ENCODE measurements around the gene C1orf232.

C1orf232 gene

DNA sequence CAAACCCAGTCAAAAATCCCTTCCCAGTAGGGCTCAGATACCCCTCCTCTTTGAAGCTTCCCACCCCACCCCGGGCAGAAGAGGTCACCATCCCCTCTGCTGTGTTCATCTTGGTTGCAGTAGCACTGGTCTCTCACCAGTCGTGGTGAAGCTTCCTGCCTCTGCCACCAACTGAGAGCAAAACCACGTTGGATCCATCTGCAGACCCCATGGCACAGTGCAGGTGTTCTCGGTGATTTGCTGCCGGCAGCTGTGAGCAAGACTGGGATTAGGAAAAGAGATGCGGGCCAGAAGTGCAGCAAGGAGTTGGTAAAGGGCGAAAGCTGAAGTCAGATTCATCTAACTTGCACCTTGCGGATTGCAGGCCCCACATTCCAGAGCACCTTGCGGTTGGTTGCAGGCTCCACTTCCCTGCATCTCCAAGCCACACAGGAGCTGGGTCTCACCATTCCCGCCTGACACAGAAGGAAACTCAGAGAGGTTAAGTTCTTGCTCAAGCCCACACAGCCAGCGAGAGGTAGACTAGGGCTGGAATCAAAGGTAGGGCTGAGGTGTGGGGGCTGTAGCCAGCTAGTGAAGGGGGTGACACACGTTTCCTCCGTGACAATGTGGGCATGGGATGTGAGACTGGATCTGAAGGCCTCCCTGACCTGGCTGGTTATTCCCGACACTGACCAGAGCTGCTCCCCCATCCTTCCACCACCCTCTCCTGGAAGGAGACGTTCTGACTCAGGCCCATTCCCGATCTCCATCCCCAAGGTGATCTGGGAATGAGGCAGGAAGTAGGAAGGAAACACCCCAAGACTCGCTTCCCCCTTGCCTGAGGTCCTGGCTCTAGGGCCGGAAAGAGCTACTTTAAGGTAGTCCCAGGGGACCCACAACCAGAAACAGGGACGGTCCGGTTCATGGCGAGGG is 13.1 kb downstream of the C1orf232 start:
- Histone ChIP-seq H2AFZ (no peak overlapping the region), H3K9me3 (ENCODE audit: control insufficient read depth, low read length) (no peaks in the 10 kb centered on the region), H3K79me2 (no peaks in the 10 kb centered on the region), H3K27me3 (ENCODE audit: control insufficient read depth, insufficient read depth, low read length) (no peaks in the 10 kb centered on the region), H3K9ac (no peak overlapping the region), H3K4me3 (ENCODE audit: low read depth, low read length) (no peak overlapping the region), H3K4me2 (ENCODE audit: low read length) (no peak overlapping the region), H3K36me3 (ENCODE audit: control insufficient read depth, insufficient read depth, low read length) (no peaks in the 10 kb centered on the region), H3K4me1 (no peaks in the 10 kb centered on the region), H3K27ac (peak overlapping the region; percentile 68)
- TF ChIP-seq, protein P1, sequence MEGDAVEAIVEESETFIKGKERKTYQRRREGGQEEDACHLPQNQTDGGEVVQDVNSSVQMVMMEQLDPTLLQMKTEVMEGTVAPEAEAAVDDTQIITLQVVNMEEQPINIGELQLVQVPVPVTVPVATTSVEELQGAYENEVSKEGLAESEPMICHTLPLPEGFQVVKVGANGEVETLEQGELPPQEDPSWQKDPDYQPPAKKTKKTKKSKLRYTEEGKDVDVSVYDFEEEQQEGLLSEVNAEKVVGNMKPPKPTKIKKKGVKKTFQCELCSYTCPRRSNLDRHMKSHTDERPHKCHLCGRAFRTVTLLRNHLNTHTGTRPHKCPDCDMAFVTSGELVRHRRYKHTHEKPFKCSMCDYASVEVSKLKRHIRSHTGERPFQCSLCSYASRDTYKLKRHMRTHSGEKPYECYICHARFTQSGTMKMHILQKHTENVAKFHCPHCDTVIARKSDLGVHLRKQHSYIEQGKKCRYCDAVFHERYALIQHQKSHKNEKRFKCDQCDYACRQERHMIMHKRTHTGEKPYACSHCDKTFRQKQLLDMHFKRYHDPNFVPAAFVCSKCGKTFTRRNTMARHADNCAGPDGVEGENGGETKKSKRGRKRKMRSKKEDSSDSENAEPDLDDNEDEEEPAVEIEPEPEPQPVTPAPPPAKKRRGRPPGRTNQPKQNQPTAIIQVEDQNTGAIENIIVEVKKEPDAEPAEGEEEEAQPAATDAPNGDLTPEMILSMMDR (IDR thresholded peaks at IDR 0.05): no peak

- Histone ChIP-seq H3K4me2 (ENCODE audit: low read length) (no peak overlapping the region), H3K36me3 (ENCODE audit: control insufficient read depth, insufficient read depth, low read length) (no peaks in the 10 kb centered on the region), H3K9ac (no peak overlapping the region), H2AFZ (no peak overlapping the region), H3K4me3 (ENCODE audit: low read depth, low read length) (no peak overlapping the region), H3K79me2 (no peaks in the 10 kb centered on the region), H3K9me3 (ENCODE audit: control insufficient read depth, low read length) (no peaks in the 10 kb centered on the region), H3K27me3 (ENCODE audit: control insufficient read depth, insufficient read depth, low read length) (no peaks in the 10 kb centered on the region), H3K4me1 (no peaks in the 10 kb centered on the region), H3K27ac (peak overlapping the region; percentile 68)
- TF ChIP-seq, protein P1 (IDR thresholded peaks at IDR 0.05): no peak
Observed at GRCh38 chr1:26154750-26155149, 14.0 kb downstream of the C1orf232 start.

- H3K9me3 ChIP-seq (ENCODE audit: control insufficient read depth, low read length): no peaks in the 10 kb centered on the region
- no peak overlapping the region for H3K9ac ChIP-seq
- TF ChIP-seq, protein P1 (IDR thresholded peaks at IDR 0.05): no peak
- H3K36me3 ChIP-seq (ENCODE audit: control insufficient read depth, insufficient read depth, low read length): no peaks in the 10 kb centered on the region
- no peak overlapping the region for H3K27ac ChIP-seq
- no peaks in the 10 kb centered on the region for H3K4me1 ChIP-seq
- H3K79me2 ChIP-seq: no peaks in the 10 kb centered on the region
- no peak overlapping the region for H2AFZ ChIP-seq
- no peaks in the 10 kb centered on the region for H3K27me3 ChIP-seq (ENCODE audit: control insufficient read depth, insufficient read depth, low read length)
- H3K4me2 ChIP-seq (ENCODE audit: low read length): no peak overlapping the region
- no peak overlapping the region for H3K4me3 ChIP-seq (ENCODE audit: low read depth, low read length)
Observed at GRCh38 chr1:26153966-26154532, 14.7 kb downstream of the C1orf232 start.

- H3K36me3 ChIP-seq (ENCODE audit: control insufficient read depth, insufficient read depth, low read length): no peaks in the 10 kb centered on the region
- TF ChIP-seq, protein P1 (IDR thresholded peaks at IDR 0.05): no peak
Observed at GRCh38 chr1:26148887-26149286, 19.9 kb downstream of the C1orf232 start.

More at GRCh38 chr1:26148887-26149286, 19.9 kb downstream of the C1orf232 start:
- Histone ChIP-seq H3K79me2 (no peaks in the 10 kb centered on the region), H3K4me3 (ENCODE audit: low read depth, low read length) (no peak overlapping the region), H3K4me1 (no peaks in the 10 kb centered on the region), H3K4me2 (ENCODE audit: low read length) (no peak overlapping the region), H3K9ac (no peak overlapping the region), H3K27me3 (ENCODE audit: control insufficient read depth, insufficient read depth, low read length) (no peaks in the 10 kb centered on the region), H3K27ac (no peak overlapping the region), H2AFZ (no peak overlapping the region), H3K9me3 (ENCODE audit: control insufficient read depth, low read length) (no peaks in the 10 kb centered on the region)

Data from parathyroid adenoma (tissue), 2 donors.